Transverse colon (tissue), 4 donors: ENCODE measurements around the gene FBXL13.

ENCODE experiments used
- CTCF ChIP-seq, 5 experiments: fragments of 200-600 bp in 3 of 5; fragments of 450-650 bp in 2 of 5; sonication (generic) in 3 of 5; IDR thresholded peaks; 1 replicate in 2 of 5; 2 replicates in 3 of 5; pipeline ENCODE4 v1.5.1; 2016 to 2017; ENCODE audit warnings: antibody characterized with exemption in 5 of 5, inconsistent platforms in 3 of 5, mild to moderate bottlenecking in 2 of 5, moderate library complexity in 1 of 5
- POLR2A ChIP-seq: fragments of 450-650 bp; IDR thresholded peaks from one replicate; pipeline ENCODE4 v1.6.1; 2016; ENCODE audit warnings: antibody characterized with exemption, mild to moderate bottlenecking, moderate library complexity
- POLR2AphosphoS5 ChIP-seq, 3 donors: sonication (generic); formaldehyde crosslinking; IDR thresholded peaks; one replicate each; pipeline ENCODE4 v1.6.1; 2016; ENCODE audit warnings: antibody characterized with exemption in 3 of 3

DNA sequence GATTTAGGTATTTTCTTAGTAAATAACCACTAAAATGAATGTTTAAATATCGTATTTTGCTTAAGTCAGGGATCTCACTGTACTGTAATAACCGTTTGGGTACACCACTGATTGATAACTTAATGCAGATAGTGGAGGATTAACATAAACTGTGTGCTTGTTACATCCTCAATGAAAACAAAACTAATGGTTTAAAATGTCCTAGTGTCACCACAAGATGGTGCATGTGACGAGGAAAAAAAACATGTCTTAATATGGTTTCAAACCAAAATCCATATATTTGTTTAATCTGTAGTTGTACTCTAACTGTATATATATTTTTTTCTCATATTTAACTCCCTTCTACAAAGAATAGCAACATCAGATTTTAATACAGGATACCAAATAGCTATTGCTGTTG, 19.5 kb upstream of the FBXL13 start:
- TF ChIP-seq CTCF (IDR thresholded peaks at IDR 0.05) = peak in 2 of 5 experiments; percentile 6 to 13
- TF ChIP-seq POLR2AphosphoS5 (IDR thresholded peaks at IDR 0.05) = no peak
- no peak for TF ChIP-seq POLR2A
